RWPE2 (cell line): ENCODE data around the gene CRTC1.

Experiments
- ATAC-seq: fragments of 200-7000 bp; cut with Tn5 transposase; 3 replicates; pipeline ENCODE4 v1.9.1; 2021; ENCODE audit warnings: low read depth
- DNase-seq: peaks from one replicate; pipeline ENCODE4 v3.0.0-alpha.2; 2020; ENCODE audit warnings: low spot score
- H3K27ac ChIP-seq: fragments of 450-650 bp; 2 replicates; pipeline ENCODE4 v1.5.1; 2017; ENCODE audit warnings: mild to moderate bottlenecking; ENCODE audit not compliant: poor library complexity, severe bottlenecking
- H3K27me3 ChIP-seq: fragments of 250-450 bp; sonication (Bioruptor Pico); 2 replicates; pipeline ENCODE4 v1.5.1; 2021; ENCODE audit warnings: mild to moderate bottlenecking, moderate library complexity; ENCODE audit not compliant: insufficient read depth, poor library complexity, severe bottlenecking
- H3K36me3 ChIP-seq: fragments of 250-450 bp; sonication (Bioruptor Pico); 2 replicates; pipeline ENCODE4 v1.5.1; 2020; ENCODE audit warnings: low read depth, mild to moderate bottlenecking, moderate library complexity
- H3K4me1 ChIP-seq: fragments of 250-450 bp; sonication (Bioruptor Pico); 2 replicates; pipeline ENCODE4 v1.5.1; 2021; ENCODE audit warnings: mild to moderate bottlenecking, moderate library complexity; ENCODE audit not compliant: insufficient read depth, poor library complexity, severe bottlenecking
- H3K4me3 ChIP-seq: fragments of 250-450 bp; sonication (Bioruptor Pico); 2 replicates; pipeline ENCODE4 v1.5.1; 2021; ENCODE audit warnings: mild to moderate bottlenecking, moderate library complexity; ENCODE audit not compliant: severe bottlenecking
- H3K9me3 ChIP-seq: fragments of 250-450 bp; sonication (Bioruptor Pico); 2 replicates; pipeline ENCODE4 v1.5.1; 2021; ENCODE audit warnings: mild to moderate bottlenecking, moderate library complexity; ENCODE audit not compliant: severe bottlenecking
- TF ChIP-seq, protein P1 (sequence below): fragments of 450-650 bp; IDR thresholded peaks from one replicate; pipeline ENCODE4 v1.5.1; 2017; ENCODE audit warnings: mild to moderate bottlenecking, moderate library complexity; ENCODE audit not compliant: poor library complexity, severe bottlenecking

Gene CRTC1

DNA sequence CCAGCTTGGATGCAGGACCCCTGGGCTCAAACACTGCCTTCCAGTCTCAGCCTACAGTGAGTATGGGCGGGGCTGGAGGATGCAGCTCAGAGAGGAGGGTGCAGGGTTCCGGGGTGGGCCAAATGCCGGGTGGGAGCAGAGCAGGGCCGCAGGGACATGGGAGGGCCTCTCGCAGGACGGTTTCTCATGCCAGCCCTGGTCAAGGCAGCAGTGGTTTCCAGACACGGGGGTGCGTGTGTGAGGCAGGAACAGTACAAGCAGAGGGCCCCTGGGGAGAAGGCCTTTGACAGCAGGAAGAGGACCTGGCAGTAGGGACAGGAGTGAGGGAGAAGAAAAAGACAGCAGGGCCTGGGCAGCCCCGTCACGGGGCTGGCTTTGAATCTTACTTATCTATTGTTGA, 34.1 kb downstream of the CRTC1 start:
- H3K4me1 ChIP-seq = no peaks in the 10 kb centered on the region
- no peaks in the 10 kb centered on the region for H3K36me3 ChIP-seq
- no peak for ATAC-seq
- no peaks in the 10 kb centered on the region for H3K27me3 ChIP-seq
- H3K9me3 ChIP-seq = no peaks in the 10 kb centered on the region
- DNase-seq = no peak
- TF ChIP-seq, protein P1, sequence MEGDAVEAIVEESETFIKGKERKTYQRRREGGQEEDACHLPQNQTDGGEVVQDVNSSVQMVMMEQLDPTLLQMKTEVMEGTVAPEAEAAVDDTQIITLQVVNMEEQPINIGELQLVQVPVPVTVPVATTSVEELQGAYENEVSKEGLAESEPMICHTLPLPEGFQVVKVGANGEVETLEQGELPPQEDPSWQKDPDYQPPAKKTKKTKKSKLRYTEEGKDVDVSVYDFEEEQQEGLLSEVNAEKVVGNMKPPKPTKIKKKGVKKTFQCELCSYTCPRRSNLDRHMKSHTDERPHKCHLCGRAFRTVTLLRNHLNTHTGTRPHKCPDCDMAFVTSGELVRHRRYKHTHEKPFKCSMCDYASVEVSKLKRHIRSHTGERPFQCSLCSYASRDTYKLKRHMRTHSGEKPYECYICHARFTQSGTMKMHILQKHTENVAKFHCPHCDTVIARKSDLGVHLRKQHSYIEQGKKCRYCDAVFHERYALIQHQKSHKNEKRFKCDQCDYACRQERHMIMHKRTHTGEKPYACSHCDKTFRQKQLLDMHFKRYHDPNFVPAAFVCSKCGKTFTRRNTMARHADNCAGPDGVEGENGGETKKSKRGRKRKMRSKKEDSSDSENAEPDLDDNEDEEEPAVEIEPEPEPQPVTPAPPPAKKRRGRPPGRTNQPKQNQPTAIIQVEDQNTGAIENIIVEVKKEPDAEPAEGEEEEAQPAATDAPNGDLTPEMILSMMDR = no peak
- H3K4me3 ChIP-seq = no peak overlapping the region
- H3K27ac ChIP-seq = no peak overlapping the region

DNA sequence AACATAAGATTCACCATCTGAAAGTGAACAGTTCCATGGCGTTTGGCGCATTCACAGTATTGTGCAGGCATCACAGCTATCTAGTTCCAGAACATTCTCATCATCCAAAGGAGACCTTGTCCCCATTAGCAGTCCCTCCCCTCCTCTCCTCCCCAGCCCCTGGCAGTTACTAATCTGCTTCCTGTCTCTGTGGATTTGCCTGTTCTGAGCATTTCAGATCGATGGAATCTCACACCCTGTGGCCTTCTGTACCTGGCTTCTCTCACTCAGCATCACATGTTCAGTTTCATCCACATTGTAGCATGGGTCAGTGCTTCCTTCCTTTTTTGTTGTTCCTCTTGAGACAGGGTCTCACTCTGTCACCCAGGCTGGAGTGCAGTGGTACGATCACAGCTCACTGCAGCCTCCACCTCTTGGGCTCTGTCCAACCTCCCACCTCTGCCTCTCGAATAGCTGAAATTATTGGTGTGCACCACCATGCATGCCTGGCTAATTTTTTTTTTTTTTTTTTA, 34.6 kb downstream of the CRTC1 start:
- Histone ChIP-seq H3K4me1 (no peaks in the 10 kb centered on the region), H3K27ac (no peak overlapping the region), H3K9me3 (no peaks in the 10 kb centered on the region), H3K27me3 (no peaks in the 10 kb centered on the region), H3K4me3 (no peak overlapping the region), H3K36me3 (no peaks in the 10 kb centered on the region)
- TF ChIP-seq, protein P1 = no peak
- no peak for ATAC-seq
- no peak for DNase-seq

DNA sequence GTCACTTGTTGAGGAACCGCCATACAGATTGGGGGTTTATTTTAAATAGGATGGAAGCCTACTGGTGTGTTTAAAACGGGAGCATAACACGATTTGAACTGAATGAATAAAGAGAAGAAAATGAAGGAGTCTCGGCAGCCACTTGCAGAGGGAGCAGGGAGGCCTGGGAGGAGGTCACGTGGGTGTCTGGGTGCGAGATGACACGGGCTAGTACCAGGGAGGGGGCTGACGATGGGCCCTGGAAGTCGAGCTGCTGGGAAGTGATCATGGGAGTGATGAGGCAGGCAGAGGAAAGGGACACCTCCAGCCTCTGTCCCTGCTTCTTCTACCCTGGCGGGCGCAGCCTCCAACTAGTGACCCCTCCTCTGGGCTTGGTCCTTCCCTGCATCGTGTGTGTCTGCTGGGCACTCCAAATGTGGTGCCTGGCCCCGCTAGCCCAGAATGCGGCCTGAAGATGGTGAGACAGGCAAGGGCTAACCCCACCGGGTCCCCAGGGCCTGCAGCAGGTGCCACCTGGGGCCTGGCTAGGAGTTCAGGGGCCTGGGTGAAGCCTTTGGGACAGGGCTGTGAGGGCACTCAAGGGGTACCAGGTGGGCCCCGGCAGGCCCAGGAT, 35.5 kb downstream of the CRTC1 start:
- ATAC-seq (no peak), DNase-seq (no peak)
- TF ChIP-seq, protein P1 = no peak
- no peaks in the 10 kb centered on the region for H3K4me1 ChIP-seq
- H3K27me3 ChIP-seq = no peaks in the 10 kb centered on the region
- no peaks in the 10 kb centered on the region for H3K9me3 ChIP-seq
- no peak overlapping the region for H3K27ac ChIP-seq
- H3K4me3 ChIP-seq = no peak overlapping the region
- no peaks in the 10 kb centered on the region for H3K36me3 ChIP-seq

- Histone ChIP-seq H3K27me3 (no peaks in the 10 kb centered on the region), H3K36me3 (no peaks in the 10 kb centered on the region), H3K4me1 (no peaks in the 10 kb centered on the region), H3K9me3 (no peaks in the 10 kb centered on the region), H3K4me3 (no peak overlapping the region), H3K27ac (no peak overlapping the region)
- no peak for DNase-seq
- no peak for ATAC-seq
- TF ChIP-seq, protein P1 = no peak
These were observed 36.1 kb downstream of the CRTC1 start for GRCh38 chr19:18719541-18719940.

DNA sequence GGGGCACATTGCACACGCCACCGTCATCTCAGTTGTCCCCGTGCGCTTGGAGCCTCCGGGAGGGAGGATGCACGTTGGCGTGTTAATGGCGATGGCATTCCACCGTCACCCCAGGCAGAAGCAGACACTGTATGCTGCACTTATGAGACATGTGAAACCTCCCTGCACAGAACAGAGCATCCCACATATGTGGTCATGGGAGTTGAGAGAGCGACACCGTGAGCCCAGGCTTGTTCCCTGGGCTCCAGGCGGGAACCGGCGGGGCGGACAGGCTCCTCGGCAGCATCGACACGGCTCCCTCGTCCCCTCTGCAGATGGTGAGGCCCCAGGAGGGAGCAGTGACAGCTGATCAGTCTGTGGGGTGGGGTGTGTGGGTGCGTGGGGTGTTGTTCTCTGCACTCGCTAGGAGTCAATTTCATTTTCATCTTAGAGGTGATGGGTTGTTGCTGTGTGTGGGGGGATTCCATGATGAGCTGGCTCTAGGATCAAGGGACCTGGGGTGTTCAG, 40.4 kb downstream of the CRTC1 start:
- Histone ChIP-seq H3K4me3 (no peak overlapping the region), H3K36me3 (no peaks in the 10 kb centered on the region), H3K9me3 (no peaks in the 10 kb centered on the region), H3K27ac (no peak overlapping the region), H3K27me3 (no peaks in the 10 kb centered on the region), H3K4me1 (no peaks in the 10 kb centered on the region)
- DNase-seq (no peak), ATAC-seq (no peak)
- TF ChIP-seq, protein P1 = no peak
